B cell (primary cell): Measurements from ENCODE around the gene EPHA2. TPM values are rescaled to one million over a fixed set of nuclear protein-coding genes. Genes with fewer than 3 reads are reported as not detected.

ENCODE experiments used
- ATAC-seq: fragments of 200-7000 bp; cut with Tn5 transposase; one replicate; pipeline ENCODE4 v1.10.0; 2021; ENCODE audit warnings: low read depth, mild to moderate bottlenecking, moderate number of reproducible peaks, moderate library complexity
- CTCF ChIA-PET: fragments of 350-600 bp; sonication (Branson Sonifier 250); formaldehyde crosslinking; loops from one replicate; lab custom pipeline; 2021; ENCODE audit warnings: antibody characterized with exemption, inconsistent platforms; lab: Charles Lee
- POLR2A ChIA-PET: fragments of 350-600 bp; sonication (Branson Sonifier 250); formaldehyde crosslinking; loops from one replicate; lab custom pipeline; 2021; ENCODE audit warnings: antibody characterized with exemption; lab: Charles Lee
- DNase-seq: peaks from one replicate; pipeline ENCODE4 v3.0.0; 2013
- H2AFZ ChIP-seq: 2 replicates; pipeline ENCODE4 v1.6.1; 2012; ENCODE audit warnings: mild to moderate bottlenecking, low read depth, low read length; ENCODE audit not compliant: insufficient read depth, poor library complexity, severe bottlenecking
- H3K27ac ChIP-seq, 2 donors: 1 replicate in 1 of 2; 2 replicates in 1 of 2; pipeline ENCODE4 v1.5.1; 2012 to 2013; ENCODE audit warnings: low read length in 2 of 2, mild to moderate bottlenecking in 2 of 2, moderate library complexity in 1 of 2
- H3K27me3 ChIP-seq, 4 experiments: fragments of 200-600 bp in 1 of 4; sonication (generic) in 1 of 4; replicated peaks in 1 of 4; 1 replicate in 2 of 4; 2 replicates in 2 of 4; pipeline versions ENCODE4 v1.6.1 to v1.7.0; 2013 to 2016; ENCODE audit warnings: low read length in 3 of 4, mild to moderate bottlenecking in 2 of 4, mixed read lengths in 1 of 4, moderate library complexity in 1 of 4; ENCODE audit not compliant: insufficient read depth in 4 of 4, control insufficient read depth in 3 of 4; ENCODE audit errors: control extremely low read depth in 1 of 4
- H3K36me3 ChIP-seq, 2 experiments: replicated peaks in 1 of 2; 1 replicate in 1 of 2; 2 replicates in 1 of 2; pipeline versions ENCODE4 v1.6.1 to v1.7.1; 2013; ENCODE audit warnings: low read length in 1 of 2; ENCODE audit not compliant: insufficient read depth in 2 of 2, control insufficient read depth in 1 of 2; ENCODE audit errors: control extremely low read depth in 1 of 2, extremely low read depth in 1 of 2
- H3K4me1 ChIP-seq, 2 donors: fragments of 200-600 bp in 1 of 2; sonication (generic) in 1 of 2; 1 replicate in 1 of 2; 2 replicates in 1 of 2; pipeline versions ENCODE4 v1.5.1 to v1.6.1; 2013 to 2017; ENCODE audit warnings: low read length in 2 of 2; ENCODE audit not compliant: control insufficient read depth in 2 of 2, insufficient read depth in 2 of 2
- H3K4me2 ChIP-seq: replicated peaks from 2 replicates; pipeline ENCODE3; 2012; ENCODE audit warnings: mild to moderate bottlenecking, low read depth, low read length; ENCODE audit not compliant: poor library complexity, severe bottlenecking
- H3K4me3 ChIP-seq, 5 experiments: fragments of 200-600 bp in 1 of 5; sonication (generic) in 1 of 5; 1 replicate in 3 of 5; 2 replicates in 2 of 5; pipeline versions ENCODE4 v1.5.1 to v1.7.0; 2011 to 2016; ENCODE audit warnings: low read length in 4 of 5, mild to moderate bottlenecking in 4 of 5, low read depth in 2 of 5, control low read depth in 1 of 5, moderate library complexity in 1 of 5; ENCODE audit not compliant: insufficient read depth in 1 of 5; ENCODE audit errors: control extremely low read depth in 1 of 5, extremely low read depth in 1 of 5
- H3K79me2 ChIP-seq: fragments of 200-600 bp; sonication (generic); one replicate; pipeline ENCODE4 v1.6.0; 2016; ENCODE audit warnings: low read length; ENCODE audit not compliant: control insufficient read depth, insufficient read depth
- H3K9ac ChIP-seq: fragments of 200-600 bp; sonication (generic); 2 replicates; pipeline ENCODE4 v1.6.1; 2017; ENCODE audit warnings: mild to moderate bottlenecking, low read length, moderate library complexity
- H3K9me3 ChIP-seq, 3 donors: one replicate each; pipeline versions ENCODE4 v1.6.1 to v1.7.1; 2013; ENCODE audit warnings: low read length in 2 of 3; ENCODE audit not compliant: control insufficient read depth in 2 of 3, insufficient read depth in 1 of 3; ENCODE audit errors: control extremely low read depth in 1 of 3
- H4K20me1 ChIP-seq: 2 replicates; pipeline ENCODE4 v1.6.0; 2012; ENCODE audit warnings: mild to moderate bottlenecking, low read length; ENCODE audit not compliant: insufficient read depth, control insufficient read depth, poor library complexity, severe bottlenecking
- H3K27ac Mint-ChIP-seq: one replicate; pipeline ENCODE4 v1.8.0; 2021; ENCODE audit warnings: mixed read lengths
- H3K27me3 Mint-ChIP-seq: one replicate; pipeline ENCODE4 v1.8.0; 2021; ENCODE audit warnings: mixed read lengths
- H3K4me1 Mint-ChIP-seq: one replicate; pipeline ENCODE4 v1.8.0; 2021; ENCODE audit warnings: mixed read lengths
- H3K4me3 Mint-ChIP-seq: one replicate; pipeline ENCODE4 v1.8.0; 2021; ENCODE audit warnings: mixed read lengths
- H3K9me3 Mint-ChIP-seq: one replicate; pipeline ENCODE4 v1.8.0; 2022; ENCODE audit warnings: mixed read lengths; ENCODE audit not compliant: insufficient read depth
- CTCF ChIP-seq: fragments of 200-600 bp; IDR thresholded peaks from one replicate; pipeline ENCODE4 v1.8.0; 2022; ENCODE audit warnings: antibody characterized with exemption, mild to moderate bottlenecking
- EZH2 ChIP-seq: IDR thresholded peaks from 2 replicates; pipeline ENCODE4 v1.6.1; 2012; ENCODE audit warnings: borderline replicate concordance, low read depth, mild to moderate bottlenecking, moderate library complexity, low read length; ENCODE audit not compliant: insufficient read depth, poor library complexity, severe bottlenecking
- WGBS: methylation state at CpG from one replicate; pipeline ENCODE4 v1.1.5; 2013; ENCODE audit warnings: missing lambda C conversion rate; ENCODE audit not compliant: insufficient coverage; 5-methylcytosine and 5-hydroxymethylcytosine counted together
- intact Hi-C: fragments of 100-400 bp; cut with micrococcal nuclease; formaldehyde crosslinking; loops from one replicate; pipeline ENCODE4 v1.10.0; 2022
- polyA plus RNA-seq: library from polyadenylated mRNA; depleted of rRNA; stranded (reverse); fragments of >200 nt; gene quantifications from 2 replicates; pipeline ENCODE4 v1.2.3, GENCODE V29; 2012
- total RNA-seq, 2 donors: library from RNA; stranded (reverse); fragments of 120-200 nt in 1 of 2; gene quantifications; 1 replicate in 1 of 2; 2 replicates in 1 of 2; pipeline versions ENCODE4 v1.2.3 to v1.2.4, GENCODE V29; 2013 to 2022

Gene EPHA2
- total and polyA plus RNA-seq, 2 donors (not counting 1 experiment from before 2014, with no cell fraction given) = 0.12 TPM; not detected in 1

GRCh38 chr1:16081636-16082035, 74.2 kb downstream of the EPHA2 start:
- Histone ChIP-seq H2AFZ (no peak overlapping the region), H3K27ac (no peak overlapping the region), H3K36me3 (no peaks in the 10 kb centered on the region), H3K9ac (no peak overlapping the region), H4K20me1 (no peaks in the 10 kb centered on the region), H3K27me3 (peaks cover 0 to 6% (median 0%) of the 10 kb centered on the region in 4 experiments), H3K4me1 (peaks cover 3 to 7% of the 10 kb centered on the region in 2 donors), H3K4me3 (no peak overlapping the region), H3K9me3 (no peaks in the 10 kb centered on the region), H3K4me2 (no peak overlapping the region), H3K79me2 (no peaks in the 10 kb centered on the region)
- Mint-ChIP-seq H3K27ac (no peak overlapping the region), H3K4me3 (no peak overlapping the region), H3K4me1 (peaks cover 6% of the 10 kb centered on the region), H3K27me3 (no peaks in the 10 kb centered on the region), H3K9me3 (no peaks in the 10 kb centered on the region)
- WGBS = 91% methylated on average over 9 of the region's 9 CpGs
- POLR2A ChIA-PET = no interaction called here
- no peak for TF ChIP-seq EZH2
- DNase-seq (no peak), ATAC-seq (no peak)
- CTCF ChIA-PET = interaction anchor here (0.9 to 10.8 kb wide), 13 partner anchors 7 to 291 kb away, joined by 3 to 237 read pairs (median 4); partner anchors contain the start of gene FAM131C
- intact Hi-C loops = no loop called here

GRCh38 chr1:16080422-16081150, 75.3 kb downstream of the EPHA2 start:
- Histone ChIP-seq H3K36me3 (no peaks in the 10 kb centered on the region), H4K20me1 (no peaks in the 10 kb centered on the region), H3K27me3 (peaks cover 0 to 6% (median 0%) of the 10 kb centered on the region in 4 experiments), H3K4me2 (no peak overlapping the region), H2AFZ (no peak overlapping the region), H3K4me1 (peaks cover 3 to 7% of the 10 kb centered on the region in 2 donors), H3K79me2 (no peaks in the 10 kb centered on the region), H3K4me3 (no peak overlapping the region), H3K9ac (no peak overlapping the region), H3K27ac (no peak overlapping the region), H3K9me3 (no peaks in the 10 kb centered on the region)
- intact Hi-C loops = no loop called here
- WGBS = 93% methylated on average over 3 of the region's 5 CpGs
- Mint-ChIP-seq H3K27ac (no peak overlapping the region), H3K4me3 (no peak overlapping the region), H3K27me3 (no peaks in the 10 kb centered on the region), H3K4me1 (peaks cover 6% of the 10 kb centered on the region), H3K9me3 (no peaks in the 10 kb centered on the region)
- CTCF ChIA-PET = interaction anchor here (0.6 to 10.8 kb wide), 9 partner anchors 106 to 532 kb away, joined by 3 to 237 read pairs (median 13); no protein-coding TSS in a partner anchor
- DNase-seq (no peak), ATAC-seq (no peak)
- POLR2A ChIA-PET = no interaction called here
- no peak for TF ChIP-seq CTCF
- no peak for TF ChIP-seq EZH2
